ENCODE results near the gene RHPN2.

The RHPN2 gene

DNA sequence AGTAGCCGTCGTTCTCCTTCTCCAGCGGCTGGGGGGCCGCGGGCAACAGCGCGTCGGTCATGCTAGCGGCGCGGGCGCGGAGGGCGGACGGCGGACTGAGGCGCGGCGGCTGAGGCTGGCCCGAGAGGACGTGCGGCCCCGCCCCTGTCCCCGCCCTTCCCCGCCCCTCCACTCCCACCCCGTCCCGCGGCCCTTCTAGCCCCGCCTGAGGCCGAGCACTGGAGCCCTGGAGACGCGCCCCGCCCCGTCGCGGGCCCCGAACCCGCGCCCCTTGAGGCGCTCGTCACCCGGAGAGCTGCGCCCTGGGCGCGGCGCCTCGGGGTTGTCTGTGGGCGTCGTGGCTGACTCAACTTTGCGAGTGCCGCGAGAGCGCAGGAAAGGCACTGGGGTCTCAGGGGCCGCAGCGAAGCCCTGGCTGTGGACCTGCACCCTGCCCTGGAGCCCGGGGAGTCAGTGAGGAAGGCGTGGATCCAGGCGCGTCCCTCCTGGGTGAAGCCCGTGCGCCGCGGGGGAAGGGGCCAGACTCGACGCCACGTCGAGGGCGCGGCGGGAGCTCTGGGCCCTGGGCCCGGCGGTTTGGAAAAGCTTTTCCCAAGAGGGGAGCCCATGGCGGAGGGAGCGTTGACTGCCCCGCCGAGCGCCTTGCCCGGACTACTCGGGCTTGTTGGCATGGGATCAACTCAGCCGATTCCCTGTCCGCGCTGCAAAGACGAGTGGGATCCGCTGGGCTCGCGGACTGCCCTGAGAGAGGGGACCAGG is at the start of gene RHPN2:
Gene RHPN2 (minus strand): TSS at position 97 of the 759 bp plus-strand sequence. CDS start 36 bp downstream, at position 61.
- peaks cover 10% of the 10 kb centered on the region for H3K4me1 ChIP-seq (ENCODE audit: control insufficient read depth, insufficient read depth, low read length)
- peaks cover 21% of the 10 kb centered on the region for H3K27me3 ChIP-seq (ENCODE audit: control insufficient read depth, insufficient read depth, low read length)
- H3K9ac ChIP-seq (ENCODE audit: low read length) = peak within 1 kb of the TSS; percentile 77
- no peak within 1 kb of the TSS for H3K27ac ChIP-seq (ENCODE audit: low read depth, low read length)
- peak within 1 kb of the TSS; percentile 88 for H3K4me3 ChIP-seq (ENCODE audit: low read depth, low read length)
- no peaks in the 10 kb centered on the region for H3K36me3 ChIP-seq (ENCODE audit: control insufficient read depth, insufficient read depth, low read length)
- no peaks in the 10 kb centered on the region for H3K9me3 ChIP-seq (ENCODE audit: control insufficient read depth, insufficient read depth, low read depth, low read length)

DNA sequence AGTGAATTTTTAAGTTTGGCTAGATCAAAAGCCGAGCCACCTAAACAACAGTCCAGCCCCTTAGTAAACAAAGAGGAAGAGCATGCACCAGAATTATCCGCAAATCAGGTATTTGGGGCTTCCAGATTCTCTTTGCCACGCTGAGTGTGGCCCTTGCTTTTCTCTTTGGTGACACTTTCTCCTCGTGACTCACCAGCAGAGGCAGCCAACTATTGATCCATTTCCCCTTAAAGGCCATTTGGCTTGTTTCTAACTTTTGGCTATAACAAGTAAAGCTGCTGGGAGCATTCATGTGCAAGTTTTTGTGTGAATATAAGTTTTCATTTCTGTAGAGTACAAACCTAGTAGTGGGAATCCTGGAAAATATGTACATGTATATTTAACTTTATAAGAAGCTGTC is 49.6 kb upstream of the RHPN2 start:
- Histone ChIP-seq H3K27ac (ENCODE audit: low read depth, low read length) (no peak overlapping the region), H3K9ac (ENCODE audit: low read length) (no peak overlapping the region), H3K4me1 (ENCODE audit: control insufficient read depth, insufficient read depth, low read length) (no peaks in the 10 kb centered on the region), H3K36me3 (ENCODE audit: control insufficient read depth, insufficient read depth, low read length) (peaks cover 69% of the 10 kb centered on the region), H3K4me3 (ENCODE audit: low read depth, low read length) (no peak overlapping the region), H3K9me3 (ENCODE audit: control insufficient read depth, insufficient read depth, low read depth, low read length) (no peaks in the 10 kb centered on the region), H3K27me3 (ENCODE audit: control insufficient read depth, insufficient read depth, low read length) (no peaks in the 10 kb centered on the region)

DNA sequence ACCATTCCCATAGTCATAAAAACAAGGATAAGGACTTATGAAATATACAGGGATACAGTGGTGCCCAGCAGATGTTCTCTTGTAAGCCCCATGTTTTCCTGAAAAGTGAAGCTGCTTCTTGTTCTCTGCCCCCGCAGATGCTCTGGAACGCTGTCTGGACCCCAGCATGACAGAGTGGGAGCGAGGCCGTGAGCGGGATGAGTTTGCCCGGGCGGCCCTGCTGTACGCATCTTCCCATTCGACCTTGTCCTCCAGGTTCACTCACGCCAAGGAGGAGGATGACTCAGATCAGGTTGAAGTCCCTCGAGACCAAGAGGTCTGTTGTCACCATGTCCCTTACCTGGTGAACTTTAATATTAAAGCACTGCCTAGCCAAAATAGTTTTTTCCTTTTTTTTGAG is 46.9 kb upstream of the RHPN2 start:
- Histone ChIP-seq H3K27ac (ENCODE audit: low read depth, low read length) (no peak overlapping the region), H3K36me3 (ENCODE audit: control insufficient read depth, insufficient read depth, low read length) (peaks cover 72% of the 10 kb centered on the region)

DNA sequence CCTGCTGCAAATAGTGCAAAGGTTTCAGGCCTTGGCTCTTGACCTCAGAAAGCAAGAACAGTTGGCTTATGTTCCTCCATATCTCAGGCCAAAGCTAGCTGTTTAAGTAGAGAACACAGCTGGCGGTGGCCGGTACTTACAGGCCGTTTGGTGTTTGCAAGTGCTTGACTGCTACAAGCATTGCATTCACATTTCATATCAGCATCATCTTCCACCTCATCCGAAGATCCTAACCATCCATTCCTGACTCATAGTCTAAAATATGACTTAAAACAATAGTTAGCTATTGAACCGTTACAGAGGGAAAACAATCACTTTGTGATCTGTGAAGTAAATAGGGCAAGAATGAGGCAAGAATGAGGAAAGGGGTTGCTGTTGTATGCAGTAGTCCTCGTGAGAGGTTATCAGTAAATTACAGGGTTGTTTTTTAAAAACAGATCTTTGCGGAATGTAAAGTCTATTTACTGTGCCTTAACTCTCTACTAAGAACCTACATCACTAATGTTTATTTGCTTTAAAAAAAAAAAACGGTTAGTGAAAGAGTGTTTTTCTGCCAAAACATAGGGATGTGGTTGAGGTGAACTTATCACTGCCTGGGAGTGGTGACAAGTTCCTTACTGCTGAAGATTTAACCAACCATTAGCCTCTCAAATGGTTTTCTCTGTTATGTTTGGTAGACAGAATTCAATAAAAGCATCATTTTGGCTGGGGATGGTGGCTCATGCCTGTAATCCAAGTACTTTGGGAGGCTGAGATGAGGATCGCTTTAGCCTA is 45.6 kb upstream of the RHPN2 start:
- Histone ChIP-seq H3K36me3 (ENCODE audit: control insufficient read depth, insufficient read depth, low read length) (peaks cover 69% of the 10 kb centered on the region), H3K4me3 (ENCODE audit: low read depth, low read length) (no peak overlapping the region), H3K27ac (ENCODE audit: low read depth, low read length) (no peak overlapping the region), H3K9me3 (ENCODE audit: control insufficient read depth, insufficient read depth, low read depth, low read length) (no peaks in the 10 kb centered on the region), H3K4me1 (ENCODE audit: control insufficient read depth, insufficient read depth, low read length) (no peaks in the 10 kb centered on the region), H3K27me3 (ENCODE audit: control insufficient read depth, insufficient read depth, low read length) (no peaks in the 10 kb centered on the region), H3K9ac (ENCODE audit: low read length) (no peak overlapping the region)

More for the DNA sequence above, 46.9 kb upstream of the RHPN2 start:
- no peaks in the 10 kb centered on the region for H3K4me1 ChIP-seq (ENCODE audit: control insufficient read depth, insufficient read depth, low read length)
- H3K9ac ChIP-seq (ENCODE audit: low read length) = no peak overlapping the region
- H3K9me3 ChIP-seq (ENCODE audit: control insufficient read depth, insufficient read depth, low read depth, low read length) = no peaks in the 10 kb centered on the region
- no peak overlapping the region for H3K4me3 ChIP-seq (ENCODE audit: low read depth, low read length)
- no peaks in the 10 kb centered on the region for H3K27me3 ChIP-seq (ENCODE audit: control insufficient read depth, insufficient read depth, low read length)

DNA sequence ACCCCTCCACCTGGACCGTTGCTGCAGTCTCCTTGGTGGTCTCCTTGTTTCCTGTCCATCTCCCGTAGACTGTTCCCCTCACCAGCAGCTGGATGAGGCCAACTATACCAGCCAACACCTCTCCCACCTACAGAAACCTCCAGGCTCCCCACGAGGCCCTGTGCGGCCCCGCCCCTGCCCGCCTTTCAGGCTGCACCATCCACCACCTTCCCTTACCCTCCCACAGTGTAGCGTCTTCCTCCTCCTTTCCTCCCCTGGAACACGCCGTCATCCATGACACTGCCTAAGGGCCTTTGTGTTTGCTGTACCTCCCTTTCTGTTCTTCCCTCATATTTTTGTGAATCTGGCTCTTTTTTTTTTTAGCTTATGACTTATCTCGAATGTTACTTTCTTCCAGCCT is 43.5 kb upstream of the RHPN2 start:
- Histone ChIP-seq H3K27me3 (ENCODE audit: control insufficient read depth, insufficient read depth, low read length) (no peaks in the 10 kb centered on the region), H3K9ac (ENCODE audit: low read length) (no peak overlapping the region), H3K9me3 (ENCODE audit: control insufficient read depth, insufficient read depth, low read depth, low read length) (no peaks in the 10 kb centered on the region), H3K4me1 (ENCODE audit: control insufficient read depth, insufficient read depth, low read length) (no peaks in the 10 kb centered on the region), H3K27ac (ENCODE audit: low read depth, low read length) (no peak overlapping the region), H3K36me3 (ENCODE audit: control insufficient read depth, insufficient read depth, low read length) (peaks cover 63% of the 10 kb centered on the region), H3K4me3 (ENCODE audit: low read depth, low read length) (no peak overlapping the region)

DNA sequence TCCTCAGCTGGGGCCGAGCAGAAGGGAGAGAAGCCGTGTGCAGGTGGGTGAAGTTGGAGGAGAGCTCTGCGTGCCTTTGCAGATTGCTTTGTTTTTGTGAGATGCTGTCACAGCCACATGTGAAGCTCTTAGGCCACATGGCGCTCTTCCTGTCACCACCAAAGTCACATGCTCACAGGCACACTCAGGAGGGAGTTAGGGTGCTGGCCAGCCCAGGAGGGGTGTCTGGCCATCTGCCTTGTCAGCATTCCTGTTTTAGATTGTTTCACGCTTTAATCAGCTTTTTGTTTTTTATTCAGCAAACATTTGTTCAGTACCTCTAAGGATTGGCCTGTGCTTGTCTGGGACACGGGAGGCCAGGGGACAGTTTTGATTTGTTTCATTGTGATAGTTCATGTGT is 38.2 kb upstream of the RHPN2 start:
- H3K9ac ChIP-seq (ENCODE audit: low read length) = no peak overlapping the region
- no peak overlapping the region for H3K27ac ChIP-seq (ENCODE audit: low read depth, low read length)
- H3K9me3 ChIP-seq (ENCODE audit: control insufficient read depth, insufficient read depth, low read depth, low read length) = no peaks in the 10 kb centered on the region
- no peak overlapping the region for H3K4me3 ChIP-seq (ENCODE audit: low read depth, low read length)
- peaks cover 52% of the 10 kb centered on the region for H3K36me3 ChIP-seq (ENCODE audit: control insufficient read depth, insufficient read depth, low read length)
- no peaks in the 10 kb centered on the region for H3K4me1 ChIP-seq (ENCODE audit: control insufficient read depth, insufficient read depth, low read length)
- H3K27me3 ChIP-seq (ENCODE audit: control insufficient read depth, insufficient read depth, low read length) = no peaks in the 10 kb centered on the region

DNA sequence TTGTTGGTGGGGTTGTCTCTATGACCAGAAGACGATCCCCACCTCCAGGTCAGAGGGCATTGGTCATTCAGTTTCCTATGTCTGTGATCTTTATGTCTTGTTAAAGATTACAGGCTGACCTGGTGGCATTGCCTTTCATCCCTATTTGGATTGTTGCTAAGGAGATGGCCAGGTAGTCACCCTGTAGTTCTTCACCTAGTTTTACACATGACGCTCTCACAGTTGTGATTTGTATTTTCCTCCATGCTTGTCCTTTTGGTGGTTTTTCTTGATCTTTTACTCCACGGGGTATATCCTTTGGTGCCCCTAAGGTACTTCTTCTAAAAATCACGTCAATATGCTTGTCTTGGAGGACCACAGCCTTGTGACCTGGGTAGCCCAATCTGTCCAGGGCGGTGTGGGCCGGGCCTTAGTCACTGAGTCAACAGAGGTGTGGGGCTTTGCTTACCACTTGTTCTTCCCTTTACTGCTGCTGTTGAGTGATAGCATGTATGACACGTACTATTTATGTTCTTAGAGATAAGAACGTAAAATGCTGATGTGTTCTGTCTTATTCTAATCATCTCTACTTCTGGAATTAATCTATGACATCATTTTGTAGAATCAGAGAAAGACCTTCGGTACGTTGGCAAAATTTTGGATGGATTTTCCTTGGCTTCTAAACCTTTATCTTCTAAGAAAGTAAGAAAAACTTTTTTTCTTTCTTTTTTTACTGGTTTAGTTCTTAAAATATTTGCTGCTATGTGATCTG is 36.4 kb upstream of the RHPN2 start:
- Histone ChIP-seq H3K4me1 (ENCODE audit: control insufficient read depth, insufficient read depth, low read length) (no peaks in the 10 kb centered on the region), H3K27ac (ENCODE audit: low read depth, low read length) (no peak overlapping the region), H3K27me3 (ENCODE audit: control insufficient read depth, insufficient read depth, low read length) (no peaks in the 10 kb centered on the region), H3K9ac (ENCODE audit: low read length) (no peak overlapping the region), H3K36me3 (ENCODE audit: control insufficient read depth, insufficient read depth, low read length) (peaks cover 47% of the 10 kb centered on the region), H3K4me3 (ENCODE audit: low read depth, low read length) (no peak overlapping the region), H3K9me3 (ENCODE audit: control insufficient read depth, insufficient read depth, low read depth, low read length) (no peaks in the 10 kb centered on the region)

DNA sequence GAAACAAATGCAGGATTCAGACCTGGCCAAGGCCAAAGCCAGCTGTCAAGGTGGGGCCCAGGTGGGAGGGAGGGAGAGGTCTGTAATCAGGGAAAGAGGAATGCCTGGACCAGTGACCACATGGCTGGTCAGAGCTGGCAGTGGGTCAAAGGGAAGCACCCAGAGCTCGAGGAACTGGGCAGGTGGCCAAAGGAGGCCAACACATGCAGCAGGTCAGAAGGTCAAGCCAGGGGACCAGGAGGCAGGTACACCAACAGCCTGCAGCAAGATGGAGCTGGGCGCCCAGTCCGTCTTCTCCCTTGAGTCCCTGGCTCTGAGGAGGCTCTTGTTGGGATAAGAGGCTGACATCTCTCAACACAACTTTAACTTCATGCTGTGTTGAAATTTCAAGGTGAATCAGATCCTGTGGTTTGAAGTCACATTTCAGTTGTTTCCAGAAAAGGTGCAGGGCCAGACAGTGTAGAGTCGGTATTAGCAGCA is 33.4 kb upstream of the RHPN2 start:
- Histone ChIP-seq H3K9me3 (ENCODE audit: control insufficient read depth, insufficient read depth, low read depth, low read length) (no peaks in the 10 kb centered on the region), H3K4me1 (ENCODE audit: control insufficient read depth, insufficient read depth, low read length) (no peaks in the 10 kb centered on the region), H3K4me3 (ENCODE audit: low read depth, low read length) (no peak overlapping the region), H3K36me3 (ENCODE audit: control insufficient read depth, insufficient read depth, low read length) (peaks cover 60% of the 10 kb centered on the region), H3K27me3 (ENCODE audit: control insufficient read depth, insufficient read depth, low read length) (no peaks in the 10 kb centered on the region), H3K27ac (ENCODE audit: low read depth, low read length) (no peak overlapping the region), H3K9ac (ENCODE audit: low read length) (no peak overlapping the region)

DNA sequence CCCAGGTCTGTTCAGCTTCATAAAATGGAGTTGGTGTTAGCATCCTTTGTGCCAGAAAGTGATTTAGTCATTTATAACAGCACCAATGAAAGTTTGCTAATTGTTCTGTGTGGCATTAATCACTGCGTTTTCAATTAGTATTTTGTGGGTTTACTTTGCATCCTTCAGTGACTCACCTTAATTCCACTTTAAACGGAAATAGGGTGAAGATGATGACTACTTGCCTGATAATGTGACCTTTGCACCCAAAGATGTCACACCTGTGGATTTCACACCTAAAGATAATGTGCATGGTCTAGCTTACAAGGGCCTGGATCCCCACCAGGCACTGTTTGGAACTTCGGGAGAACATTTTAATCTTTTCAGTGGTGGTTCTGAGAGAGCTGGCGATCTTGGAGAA is 31.3 kb upstream of the RHPN2 start:
- peaks cover 60% of the 10 kb centered on the region for H3K36me3 ChIP-seq (ENCODE audit: control insufficient read depth, insufficient read depth, low read length)
- H3K27ac ChIP-seq (ENCODE audit: low read depth, low read length) = no peak overlapping the region

DNA sequence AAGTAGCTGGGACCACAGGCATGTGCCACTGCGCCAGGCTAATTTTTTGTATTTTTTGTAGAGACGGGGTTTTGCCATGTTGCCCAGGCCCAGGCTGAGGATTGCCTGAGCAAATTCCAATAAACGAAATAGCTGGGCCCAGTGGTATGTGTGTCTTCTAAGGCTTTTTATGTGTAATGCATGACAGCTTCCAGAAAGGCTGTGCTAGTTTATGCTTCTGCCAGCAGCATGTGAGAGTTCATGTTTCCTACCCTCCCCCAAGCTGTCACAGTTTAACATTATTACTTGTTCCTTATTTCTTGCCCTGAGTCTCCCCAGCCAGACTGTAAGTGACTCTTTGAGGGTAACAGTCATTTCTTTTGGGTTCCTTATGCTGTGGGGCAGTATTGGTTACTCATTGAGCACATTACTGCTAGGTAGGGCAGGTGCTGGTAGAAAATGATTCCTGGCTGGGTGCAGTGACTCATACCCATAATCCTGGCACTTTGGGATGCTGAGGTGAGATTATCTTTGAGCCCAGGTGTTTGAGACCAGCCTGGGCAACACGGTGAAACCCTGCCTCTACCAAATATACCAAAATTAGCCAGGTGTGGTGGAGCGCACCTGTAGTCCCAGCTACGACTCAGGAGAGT is 29.9 kb upstream of the RHPN2 start:
- Histone ChIP-seq H3K27me3 (ENCODE audit: control insufficient read depth, insufficient read depth, low read length) (no peaks in the 10 kb centered on the region), H3K4me1 (ENCODE audit: control insufficient read depth, insufficient read depth, low read length) (no peaks in the 10 kb centered on the region), H3K36me3 (ENCODE audit: control insufficient read depth, insufficient read depth, low read length) (peaks cover 69% of the 10 kb centered on the region), H3K9me3 (ENCODE audit: control insufficient read depth, insufficient read depth, low read depth, low read length) (no peaks in the 10 kb centered on the region), H3K27ac (ENCODE audit: low read depth, low read length) (no peak overlapping the region), H3K9ac (ENCODE audit: low read length) (no peak overlapping the region), H3K4me3 (ENCODE audit: low read depth, low read length) (no peak overlapping the region)

More for the DNA sequence above, 31.3 kb upstream of the RHPN2 start:
- Histone ChIP-seq H3K4me3 (ENCODE audit: low read depth, low read length) (no peak overlapping the region), H3K27me3 (ENCODE audit: control insufficient read depth, insufficient read depth, low read length) (no peaks in the 10 kb centered on the region), H3K9ac (ENCODE audit: low read length) (no peak overlapping the region), H3K4me1 (ENCODE audit: control insufficient read depth, insufficient read depth, low read length) (no peaks in the 10 kb centered on the region), H3K9me3 (ENCODE audit: control insufficient read depth, insufficient read depth, low read depth, low read length) (no peaks in the 10 kb centered on the region)
